ENCODE results near the gene CDK12.
"Not testable (repeated sequence)": the region's sequence is repeated elsewhere in the genome, so short reads cannot be mapped to it uniquely, and the experiment has no call there.

CDK12 gene

DNA sequence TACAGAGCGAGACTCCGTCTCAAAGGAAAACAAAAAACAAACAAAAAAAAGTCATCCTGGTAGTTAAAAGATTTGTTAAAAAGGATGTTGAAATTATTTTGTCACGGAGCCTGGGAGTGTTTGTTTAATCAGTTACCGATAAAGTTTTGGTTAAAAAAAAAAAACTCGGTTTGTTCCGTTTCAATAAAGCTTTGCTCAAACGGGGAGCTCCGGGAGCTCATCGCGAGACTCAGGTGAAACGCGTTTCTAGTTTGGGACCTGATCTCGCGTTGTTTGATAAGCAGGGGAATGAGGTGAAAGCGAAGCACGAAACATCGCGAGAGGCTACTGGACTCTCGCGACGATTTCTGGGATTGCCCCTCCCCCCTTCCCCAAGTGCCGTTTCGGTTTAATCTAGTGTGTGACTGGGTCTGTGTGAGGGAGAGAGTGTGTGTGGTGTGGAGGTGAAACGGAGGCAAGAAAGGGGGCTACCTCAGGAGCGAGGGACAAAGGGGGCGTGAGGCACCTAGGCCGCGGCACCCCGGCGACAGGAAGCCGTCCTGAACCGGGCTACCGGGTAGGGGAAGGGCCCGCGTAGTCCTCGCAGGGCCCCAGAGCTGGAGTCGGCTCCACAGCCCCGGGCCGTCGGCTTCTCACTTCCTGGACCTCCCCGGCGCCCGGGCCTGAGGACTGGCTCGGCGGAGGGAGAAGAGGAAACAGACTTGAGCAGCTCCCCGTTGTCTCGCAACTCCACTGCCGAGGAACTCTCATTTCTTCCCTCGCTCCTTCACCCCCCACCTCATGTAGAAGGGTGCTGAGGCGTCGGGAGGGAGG, at the start of gene CDK12:
CDK12 (plus strand) TSS at position 374 of the 813 bp plus-strand sequence. CDS start 586 bp downstream, outside the sequence.
- peak; percentile 97 for FAIRE-seq

DNA sequence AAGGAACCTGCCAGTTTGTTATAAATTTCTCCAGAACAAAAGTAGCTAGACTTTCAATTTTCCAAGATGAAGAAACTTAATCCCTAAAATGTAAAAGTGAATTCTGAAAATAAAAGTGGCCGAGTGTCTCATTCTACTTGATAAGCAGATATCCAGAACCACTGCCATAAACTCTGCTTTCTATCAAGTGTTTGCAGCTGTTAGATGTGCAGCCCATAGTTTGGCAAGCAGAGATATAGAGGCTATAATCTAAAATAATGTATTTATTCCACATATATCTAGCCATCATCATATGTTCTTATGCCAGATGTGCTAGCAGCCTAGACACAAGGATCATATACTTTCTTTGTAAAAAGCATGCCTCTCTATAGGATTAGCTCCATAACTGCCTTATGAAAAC, 45.1 kb upstream of the CDK12 start:
- FAIRE-seq, result no peak

DNA sequence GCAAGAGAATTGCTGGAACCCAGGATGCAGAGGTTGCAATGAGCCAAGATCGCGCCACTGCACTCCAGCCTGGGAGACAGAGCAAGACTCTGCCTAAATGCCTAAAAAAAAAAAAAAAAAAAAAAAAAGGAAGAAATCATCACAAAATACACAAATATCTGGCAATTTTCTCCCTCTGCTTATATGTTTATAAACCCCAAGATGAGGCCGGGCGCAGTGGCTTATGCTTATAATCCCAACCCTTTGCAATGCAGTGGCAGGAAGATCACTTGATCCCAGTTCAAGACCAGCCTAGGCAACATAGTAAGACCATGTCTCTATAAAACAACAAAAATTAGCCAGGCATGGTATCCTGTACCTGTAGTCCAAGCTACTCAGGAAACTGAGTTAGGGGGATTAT, 31.7 kb upstream of the CDK12 start:
- no peak for FAIRE-seq

DNA sequence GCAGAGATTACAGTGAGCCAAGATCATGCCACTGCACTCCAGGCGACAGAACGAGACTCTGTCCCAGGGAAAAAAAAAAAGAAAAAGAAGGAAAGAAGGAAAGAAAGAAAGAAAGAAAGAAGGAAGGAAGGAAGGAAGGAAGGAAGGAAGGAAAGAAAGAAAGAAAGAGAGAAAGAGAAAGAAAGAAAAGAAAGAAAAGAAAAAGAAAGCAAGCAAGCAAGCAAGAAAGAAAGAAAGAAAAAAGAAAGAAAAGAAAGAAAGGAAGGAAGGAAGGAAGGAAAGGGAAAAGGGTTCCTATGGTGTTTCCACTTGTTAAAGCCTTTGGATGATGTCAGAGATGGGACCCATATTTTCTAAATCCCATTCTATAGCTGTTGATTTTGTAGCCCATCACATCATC, 21.4 kb upstream of the CDK12 start:
- not testable (repeated sequence) for FAIRE-seq

DNA sequence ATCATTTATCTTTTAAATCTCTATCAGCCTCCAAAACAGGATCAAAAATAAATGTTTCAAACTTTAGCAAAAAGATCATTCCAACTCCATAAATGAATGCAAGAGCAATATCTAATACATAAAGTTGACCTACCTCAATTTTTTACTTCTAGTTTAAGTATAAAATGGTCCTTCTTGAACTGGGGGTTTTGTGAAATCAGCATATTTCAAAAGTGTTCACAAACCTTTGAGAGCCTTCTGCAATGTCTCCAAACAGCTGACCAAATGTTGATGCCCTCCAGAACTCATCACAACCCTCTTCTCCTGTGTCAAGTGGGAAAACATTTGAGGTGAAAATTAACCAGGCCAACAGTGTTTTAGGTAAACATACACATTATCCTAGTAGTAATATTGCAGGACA, 18.0 kb upstream of the CDK12 start:
- no peak for FAIRE-seq

DNA sequence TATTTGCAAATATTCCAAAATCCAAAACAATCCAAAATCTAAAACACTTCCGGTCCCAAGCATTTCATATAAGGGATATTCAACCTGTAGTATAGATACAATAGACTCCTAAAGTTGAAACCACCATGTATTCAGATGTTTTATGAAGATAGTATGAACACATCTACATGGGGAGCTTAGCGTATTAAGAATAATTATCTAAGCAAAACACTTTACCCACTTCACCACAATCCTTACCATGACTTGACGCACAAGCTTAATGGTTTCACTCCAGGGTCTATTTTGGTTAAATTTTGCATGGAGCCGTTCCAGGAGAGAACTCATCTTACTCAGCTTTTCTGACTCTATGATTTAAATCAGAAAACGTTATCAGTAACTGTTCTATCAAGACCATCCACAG, 13.7 kb upstream of the CDK12 start:
- no peak for FAIRE-seq

DNA sequence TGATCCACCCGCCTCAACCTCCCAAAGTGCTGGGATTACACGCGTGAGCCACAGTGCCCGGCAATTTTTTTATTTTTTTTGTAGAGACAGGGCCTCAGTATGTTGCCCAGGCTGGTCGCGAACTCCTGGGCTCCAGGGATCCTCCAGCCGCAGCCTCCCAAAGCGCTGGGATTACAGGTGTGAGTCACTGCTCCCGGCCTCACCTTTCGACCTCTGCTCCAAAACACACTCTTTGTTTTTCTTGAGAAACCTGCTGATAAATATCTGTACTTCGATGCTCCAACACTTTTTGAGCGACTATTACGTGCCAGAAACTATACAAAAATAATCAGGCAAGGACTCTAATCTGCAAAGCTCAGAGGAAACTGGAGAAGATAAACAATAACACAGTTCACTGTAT, 11.2 kb upstream of the CDK12 start:
- no peak for FAIRE-seq

DNA sequence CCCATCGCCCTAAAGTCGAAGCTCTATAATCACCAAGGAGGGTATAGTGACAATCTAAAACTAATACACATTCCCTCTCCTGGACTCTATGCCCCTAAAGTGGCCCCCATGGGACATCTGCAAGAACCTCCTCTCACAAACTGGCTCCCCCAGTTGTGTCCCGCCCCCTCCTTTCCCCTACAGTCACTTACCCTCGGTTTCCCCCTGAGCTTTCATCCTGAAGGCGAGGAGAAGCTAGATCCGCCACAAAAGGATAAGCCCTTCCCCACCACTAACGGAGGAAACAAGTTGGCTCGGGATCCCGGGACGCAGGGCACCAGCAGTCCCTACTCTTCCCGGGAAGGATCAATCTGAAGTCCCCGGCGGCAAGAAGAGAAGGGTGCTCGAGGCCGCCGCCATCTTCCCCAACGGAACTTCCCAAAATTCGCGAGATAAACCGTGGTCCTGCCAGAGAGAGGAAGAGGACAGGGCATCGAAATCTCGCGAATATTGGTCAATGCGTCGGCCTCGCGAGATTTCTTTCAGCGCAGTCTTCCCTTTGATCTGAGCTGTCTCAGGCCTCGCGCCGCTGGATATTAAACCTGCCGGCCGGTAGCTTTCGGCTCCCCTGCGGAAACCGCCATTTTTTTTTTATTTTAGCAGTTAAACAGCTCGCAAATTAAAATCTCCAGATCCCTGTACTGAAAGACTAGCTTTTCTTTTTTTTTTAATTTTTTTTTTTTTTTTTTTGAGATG, 10.3 kb upstream of the CDK12 start, which contains the start of gene MED1:
MED1 (minus strand) TSS at position 417 of the 735 bp plus-strand sequence; CDS start at position 216, 201 bp downstream.
- peak; percentile 96 for FAIRE-seq

DNA sequence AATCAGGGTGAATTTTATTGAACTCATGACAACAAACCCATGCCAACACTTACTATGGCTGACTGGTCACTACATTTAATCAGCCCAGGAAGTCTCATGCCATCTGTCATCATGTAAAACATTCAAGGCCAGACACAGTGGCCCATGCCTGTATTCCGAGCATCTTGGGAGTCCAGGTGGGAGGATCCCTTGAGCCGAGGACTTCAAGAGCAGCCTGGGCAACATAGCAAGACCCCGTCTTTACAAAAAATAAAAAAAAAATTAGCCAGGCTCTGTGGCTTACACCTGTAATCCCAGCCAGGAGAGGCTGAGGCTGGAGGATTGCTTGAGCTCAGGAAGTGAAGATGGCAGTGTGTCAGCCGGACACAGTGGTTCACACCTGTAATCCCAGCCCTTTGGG, 5.4 kb upstream of the CDK12 start:
- FAIRE-seq, result no peak

DNA sequence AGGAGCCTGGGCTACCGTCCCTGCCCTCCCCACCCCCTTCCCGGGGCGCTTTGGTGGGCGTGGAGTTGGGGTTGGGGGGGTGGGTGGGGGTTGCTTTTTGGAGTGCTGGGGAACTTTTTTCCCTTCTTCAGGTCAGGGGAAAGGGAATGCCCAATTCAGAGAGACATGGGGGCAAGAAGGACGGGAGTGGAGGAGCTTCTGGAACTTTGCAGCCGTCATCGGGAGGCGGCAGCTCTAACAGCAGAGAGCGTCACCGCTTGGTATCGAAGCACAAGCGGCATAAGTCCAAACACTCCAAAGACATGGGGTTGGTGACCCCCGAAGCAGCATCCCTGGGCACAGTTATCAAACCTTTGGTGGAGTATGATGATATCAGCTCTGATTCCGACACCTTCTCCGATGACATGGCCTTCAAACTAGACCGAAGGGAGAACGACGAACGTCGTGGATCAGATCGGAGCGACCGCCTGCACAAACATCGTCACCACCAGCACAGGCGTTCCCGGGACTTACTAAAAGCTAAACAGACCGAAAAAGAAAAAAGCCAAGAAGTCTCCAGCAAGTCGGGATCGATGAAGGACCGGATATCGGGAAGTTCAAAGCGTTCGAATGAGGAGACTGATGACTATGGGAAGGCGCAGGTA, 762 bp downstream of the CDK12 start:
- FAIRE-seq, result no peak

DNA sequence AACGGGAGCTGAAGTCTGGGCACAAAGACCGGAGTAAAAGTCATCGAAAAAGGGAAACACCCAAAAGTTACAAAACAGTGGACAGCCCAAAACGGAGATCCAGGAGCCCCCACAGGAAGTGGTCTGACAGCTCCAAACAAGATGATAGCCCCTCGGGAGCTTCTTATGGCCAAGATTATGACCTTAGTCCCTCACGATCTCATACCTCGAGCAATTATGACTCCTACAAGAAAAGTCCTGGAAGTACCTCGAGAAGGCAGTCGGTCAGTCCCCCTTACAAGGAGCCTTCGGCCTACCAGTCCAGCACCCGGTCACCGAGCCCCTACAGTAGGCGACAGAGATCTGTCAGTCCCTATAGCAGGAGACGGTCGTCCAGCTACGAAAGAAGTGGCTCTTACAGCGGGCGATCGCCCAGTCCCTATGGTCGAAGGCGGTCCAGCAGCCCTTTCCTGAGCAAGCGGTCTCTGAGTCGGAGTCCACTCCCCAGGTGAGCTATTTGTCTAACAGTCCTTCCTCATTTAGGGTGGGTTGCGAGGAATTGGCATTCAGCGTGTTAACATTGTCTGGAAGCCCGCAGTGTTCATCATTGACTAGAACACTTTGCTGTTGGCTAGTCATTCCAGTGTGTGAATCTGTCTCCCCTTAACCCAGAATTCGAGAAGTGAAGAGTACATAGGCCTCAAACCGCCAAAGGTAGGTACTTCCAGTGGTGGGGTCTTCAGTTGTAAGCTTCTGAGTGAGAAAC, 1.5 kb downstream of the CDK12 start:
- FAIRE-seq, result no peak

DNA sequence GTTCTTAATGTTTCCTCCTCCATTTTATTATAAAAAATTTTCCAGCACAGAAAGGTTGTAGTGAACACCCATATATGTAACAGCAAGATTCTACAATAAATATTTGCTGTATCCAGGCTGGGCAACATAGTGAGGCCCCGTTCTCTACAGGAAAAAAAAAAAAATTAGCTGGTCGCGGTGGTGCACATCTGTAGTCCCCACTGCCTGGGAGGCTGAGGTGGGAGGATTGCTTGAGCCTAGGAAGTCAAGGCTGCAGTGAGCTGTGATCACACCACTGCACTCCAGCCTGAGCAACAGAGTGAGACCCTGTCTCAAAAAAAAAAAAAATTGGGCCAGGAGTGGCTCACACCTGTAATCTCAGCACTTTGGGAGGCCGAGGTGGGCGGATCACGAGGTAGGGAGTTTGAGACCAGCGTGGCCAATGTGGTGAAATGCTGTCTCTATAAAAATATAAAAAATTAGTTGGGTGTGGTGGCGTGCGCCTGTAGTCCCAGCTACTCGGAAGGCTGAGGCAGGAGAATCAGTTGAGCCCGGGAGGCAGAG, 3.4 kb downstream of the CDK12 start:
- not testable (repeated sequence) for FAIRE-seq

DNA sequence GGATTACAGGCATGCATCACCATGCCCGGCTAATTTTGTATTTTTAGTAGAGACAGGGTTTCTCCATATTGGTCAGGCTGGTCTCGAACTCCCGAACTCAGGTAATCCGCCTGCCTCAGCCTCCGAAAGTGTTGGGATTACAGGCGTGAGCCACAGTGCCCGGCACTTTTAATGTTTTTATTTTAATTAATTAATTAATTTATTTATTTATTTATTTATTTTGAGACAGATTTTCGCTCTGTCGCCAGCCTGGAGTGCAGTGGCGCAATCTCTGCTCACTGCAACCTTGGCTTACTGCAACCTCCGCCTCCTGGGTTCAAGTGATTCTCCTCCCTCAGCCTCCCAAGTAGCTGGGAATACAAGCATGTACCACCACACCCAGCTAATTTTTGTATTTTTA, 7.3 kb downstream of the CDK12 start:
- not testable (repeated sequence) for FAIRE-seq

DNA sequence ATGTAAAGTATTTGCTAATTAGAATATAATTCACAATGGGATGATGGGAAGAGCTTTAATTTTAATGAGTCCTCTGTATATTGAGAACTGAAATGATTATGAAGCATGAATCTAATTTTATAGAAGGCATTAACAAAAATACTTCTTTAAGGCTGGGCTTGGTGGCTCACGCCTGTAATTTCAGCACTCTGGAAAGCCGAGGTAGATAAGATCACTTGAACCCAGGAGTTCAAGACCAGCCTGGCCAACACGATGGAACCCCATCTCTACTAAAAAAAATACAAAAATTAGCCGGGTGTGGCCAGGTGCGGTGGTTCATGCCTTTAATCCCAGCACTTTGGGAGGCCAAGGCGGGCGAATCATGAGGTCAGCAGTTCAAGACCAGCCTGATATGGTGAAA, 12.0 kb downstream of the CDK12 start:
- no peak for FAIRE-seq

DNA sequence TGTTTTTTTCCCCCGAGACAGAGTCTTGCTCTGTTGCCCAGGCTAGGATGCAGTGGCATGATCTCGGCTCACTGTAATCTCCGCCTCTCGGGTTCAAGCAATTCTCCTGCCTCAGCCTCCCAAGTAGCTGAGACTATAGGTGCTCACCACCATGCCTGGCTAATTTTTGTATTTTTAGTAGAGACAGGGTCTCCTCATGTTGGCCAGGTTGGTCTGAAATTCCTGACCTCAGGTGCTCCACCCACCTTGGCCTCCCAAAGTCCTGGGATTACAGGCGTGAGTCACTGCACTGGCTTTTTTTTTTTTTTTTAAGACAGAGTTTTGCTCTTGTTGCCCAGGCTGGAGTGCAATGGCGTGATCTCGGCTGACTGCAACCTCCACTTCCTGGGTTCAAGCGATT, 18.3 kb downstream of the CDK12 start:
- FAIRE-seq, result not testable (repeated sequence)

DNA sequence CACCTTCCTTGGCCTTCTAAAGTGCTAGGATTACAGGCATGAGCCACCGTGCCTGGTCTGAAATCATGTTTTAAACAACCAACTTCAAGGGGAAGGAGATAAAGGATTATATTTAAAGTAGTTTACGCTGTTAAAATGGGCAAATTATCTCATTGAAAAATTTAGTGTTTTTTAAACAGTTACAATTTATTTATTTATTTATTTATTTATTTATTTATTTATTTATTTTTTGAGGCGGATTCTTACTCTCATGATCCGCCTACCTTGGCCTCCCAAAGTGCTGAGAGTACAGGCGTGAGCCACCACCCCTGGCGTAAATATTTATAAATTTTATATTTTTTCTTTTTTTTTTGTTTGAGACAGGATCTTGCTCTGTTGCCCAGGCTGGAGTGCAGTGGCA, 22.2 kb downstream of the CDK12 start:
- FAIRE-seq, result no peak

DNA sequence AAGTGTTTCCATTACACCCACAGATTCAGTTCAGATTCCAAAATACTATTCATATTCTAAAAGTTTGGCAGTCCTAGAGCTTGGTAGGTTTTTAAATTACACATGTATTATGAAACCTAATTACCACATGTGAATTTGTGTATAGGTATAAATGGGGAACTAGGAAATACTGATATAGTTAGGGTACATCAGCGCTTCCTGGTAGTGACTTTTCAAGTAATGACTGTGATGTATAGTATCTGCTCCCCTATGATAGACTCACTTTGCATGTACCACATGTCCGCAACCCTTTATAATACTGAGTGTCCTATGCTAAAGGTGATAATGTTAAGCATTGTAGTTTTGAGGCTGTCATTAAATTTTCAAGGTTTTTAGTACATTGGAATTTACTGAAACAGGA, 22.9 kb downstream of the CDK12 start:
- no peak for FAIRE-seq

DNA sequence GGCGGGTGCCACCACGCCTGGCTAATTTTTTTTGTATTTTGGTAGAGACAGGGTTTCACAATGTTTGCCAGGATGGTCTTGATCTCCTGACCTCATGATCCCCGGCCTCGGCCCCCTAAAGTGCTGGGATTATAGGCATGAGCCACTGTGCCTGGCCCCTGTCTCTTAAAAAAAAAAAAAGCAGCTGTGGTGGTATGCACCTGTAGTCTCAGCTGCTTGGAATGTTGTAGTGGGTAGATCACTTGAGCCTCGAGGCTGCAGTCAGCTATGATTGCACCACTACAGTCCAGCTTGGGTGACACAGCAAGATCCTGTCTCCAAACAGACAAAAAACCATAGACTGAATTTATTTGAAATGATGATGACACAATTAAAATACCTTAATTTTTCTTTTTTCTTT, 24.3 kb downstream of the CDK12 start:
- FAIRE-seq, result no peak

DNA sequence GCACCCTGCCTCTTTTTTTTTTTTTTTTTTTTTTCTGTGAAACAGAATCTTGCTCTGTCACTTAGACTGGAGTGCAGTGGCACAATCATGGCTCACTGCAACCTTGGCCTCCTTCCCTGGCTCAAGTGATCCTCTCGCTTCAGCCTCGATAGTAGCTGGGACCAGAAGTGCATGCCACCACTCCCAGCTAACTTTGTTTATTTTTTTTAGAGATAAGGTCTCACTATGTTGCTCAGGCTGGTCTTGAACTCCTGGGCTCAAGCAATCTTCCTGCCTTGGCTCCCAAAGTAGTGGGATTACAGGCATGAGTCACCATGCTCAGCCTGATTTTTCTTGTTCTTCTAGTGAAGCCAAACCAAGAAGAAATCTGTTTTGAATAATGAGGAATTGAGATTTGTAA, 25.0 kb downstream of the CDK12 start:
- no peak for FAIRE-seq

DNA sequence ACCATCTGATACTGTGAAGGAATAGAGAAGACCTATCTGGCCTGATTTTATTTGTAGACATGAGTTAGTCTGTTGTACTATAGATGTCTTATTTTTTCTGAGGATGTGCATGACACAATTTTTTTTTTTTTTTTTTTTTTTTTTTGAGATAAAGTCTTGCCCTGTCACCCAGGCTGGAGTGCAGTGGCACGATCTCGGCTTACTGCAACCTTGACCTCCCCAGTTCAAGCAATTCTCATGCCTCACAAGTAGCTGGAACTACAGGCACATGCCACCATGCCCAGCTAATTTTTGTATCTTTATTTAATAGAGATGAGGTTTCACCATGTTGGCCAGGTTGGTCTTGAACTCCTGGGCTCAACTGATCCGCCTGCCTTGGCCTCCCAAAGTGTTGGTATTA, 26.2 kb downstream of the CDK12 start:
- not testable (repeated sequence) for FAIRE-seq

DNA sequence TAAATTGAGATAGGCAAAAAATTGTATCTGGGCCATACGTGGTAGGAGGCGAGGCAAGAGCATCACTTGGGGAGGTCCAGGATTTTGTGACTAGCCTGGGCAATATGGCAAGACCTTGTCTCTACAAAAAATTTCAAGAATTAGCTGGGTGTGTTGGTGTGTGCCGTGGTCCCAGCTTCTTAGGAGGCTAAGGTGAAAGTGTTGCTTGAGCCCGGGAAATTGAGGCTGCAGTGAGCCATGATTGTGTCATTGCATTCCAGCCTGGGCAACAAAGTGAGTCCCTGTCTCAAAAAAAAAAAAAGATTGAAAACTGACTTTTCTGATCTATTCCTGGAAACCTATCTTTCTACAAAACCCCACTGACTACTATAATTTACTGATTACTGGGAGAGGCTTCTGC, 26.7 kb downstream of the CDK12 start:
- FAIRE-seq, result no peak

DNA sequence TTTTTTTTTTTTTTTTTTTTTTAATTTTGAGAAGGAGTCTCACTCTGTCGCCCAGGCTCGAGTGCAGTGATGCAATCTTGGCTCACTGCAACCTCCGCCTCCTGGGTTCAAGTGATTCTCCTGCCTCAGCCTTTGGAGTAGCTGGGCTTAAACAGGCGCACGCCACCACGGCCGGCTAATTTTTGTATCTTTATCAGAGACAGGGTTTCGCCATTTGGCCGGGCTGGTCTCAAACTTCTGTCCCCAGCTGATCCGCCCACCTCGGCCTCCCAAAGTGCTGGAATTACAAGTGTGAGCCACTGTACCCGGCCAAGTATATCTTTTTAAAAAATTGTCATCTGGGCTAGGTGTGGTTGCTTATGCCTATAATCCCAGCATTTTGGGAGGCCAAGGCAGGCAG, 35.6 kb downstream of the CDK12 start:
- FAIRE-seq, result not testable (repeated sequence)

DNA sequence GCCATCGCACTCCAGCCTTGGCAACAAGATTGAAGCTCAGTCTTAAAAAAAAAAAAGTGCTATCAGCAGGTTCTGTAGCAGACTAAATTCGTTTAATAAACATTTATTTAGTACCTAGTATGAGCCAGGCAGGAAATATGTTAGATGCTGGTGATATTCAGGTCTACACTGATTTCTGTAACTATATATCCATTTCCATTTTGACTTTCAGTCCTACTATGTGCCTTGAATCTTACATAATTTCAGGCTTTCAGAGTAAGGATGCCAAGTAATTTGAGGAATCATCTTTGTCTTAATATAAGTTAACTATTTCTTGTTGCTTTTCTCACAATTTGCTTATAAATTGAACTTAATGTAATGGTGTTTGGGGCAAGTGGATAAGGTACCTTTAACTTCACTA, 46.2 kb downstream of the CDK12 start:
- FAIRE-seq, result no peak

All from G401.6 (cell line).